Stimulated activated CD4-positive, alpha-beta T cell treated with anti-CD3 and anti-CD28 coated beads, Interleukin-4, amount 100 ng/mL, for 24 hours (primary cell): ENCODE data around the gene MBD3.

Source experiments
- DNase-seq: peaks from one replicate; pipeline ENCODE4 v3.0.0-alpha.2; 2020

The MBD3 gene

DNA sequence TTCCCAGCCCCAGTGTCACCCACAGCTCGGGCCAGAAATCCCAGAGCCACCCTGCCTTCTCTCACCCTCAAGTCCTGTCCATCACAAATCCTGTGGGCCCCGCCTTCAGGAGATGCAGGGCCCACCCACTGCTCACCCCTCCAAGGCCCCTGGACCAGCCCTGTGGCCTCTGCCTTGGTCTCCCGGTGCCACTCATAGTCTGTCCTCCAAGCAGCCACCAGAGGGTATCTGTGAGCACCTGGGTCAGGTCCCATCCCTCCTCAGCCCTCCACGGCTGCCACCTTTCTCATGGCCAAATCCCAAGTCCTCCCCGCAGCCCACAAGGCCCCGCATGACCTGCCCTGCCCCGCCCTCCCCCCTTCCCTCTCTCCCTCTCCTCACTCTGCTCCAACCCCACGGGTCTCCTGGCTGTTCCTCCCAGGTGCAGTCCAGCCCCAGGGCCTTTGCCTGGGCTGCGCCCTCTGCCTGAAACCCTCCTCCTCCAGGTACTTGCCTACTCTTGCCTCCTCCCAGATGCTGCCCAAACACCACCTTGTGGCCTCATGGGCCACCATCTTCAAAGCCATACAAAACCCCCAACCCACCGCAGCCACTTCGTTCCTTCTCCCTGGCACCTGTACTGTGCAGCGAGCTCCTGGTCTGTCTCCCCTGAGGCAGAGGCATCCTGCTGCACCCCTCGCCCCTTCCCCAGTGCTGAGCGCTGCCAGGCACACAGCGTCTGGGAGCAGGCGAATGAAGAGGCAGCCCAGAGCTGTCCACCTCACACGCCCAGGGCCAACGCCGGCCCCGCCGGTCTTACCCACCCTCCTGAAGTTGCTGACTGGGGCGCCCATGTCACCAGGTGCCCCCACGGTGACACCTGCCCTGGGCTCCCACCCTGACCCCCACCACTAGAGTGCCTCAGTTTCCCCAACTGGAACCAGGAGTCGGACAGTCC, 25.8 kb upstream of the MBD3 start:
- DNase-seq, result peak; percentile 30

- peak; percentile 29 for DNase-seq
These were observed 24.2 kb upstream of the MBD3 start for GRCh38 chr19:1616875-1617274.

DNA sequence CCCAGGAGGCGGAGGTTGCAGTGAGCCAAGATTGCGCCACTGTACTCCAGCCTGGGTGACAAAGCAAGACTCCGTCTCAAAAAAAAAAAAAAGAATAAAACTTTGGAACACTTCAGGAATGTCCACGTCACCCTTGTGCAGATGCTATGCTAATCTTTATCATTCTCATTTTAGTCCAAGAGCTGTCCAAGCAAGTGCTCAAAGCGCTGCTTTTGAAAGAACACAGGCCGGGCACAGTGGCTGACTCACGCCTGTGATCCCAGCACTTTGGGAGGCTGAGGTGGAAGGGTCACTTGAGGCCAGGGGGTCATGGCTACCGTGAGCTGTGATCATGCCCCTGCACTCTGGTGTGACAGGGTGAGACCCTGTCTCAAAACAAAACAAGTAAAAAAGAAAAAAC, 23.7 kb upstream of the MBD3 start:
- DNase-seq, result no peak

DNA sequence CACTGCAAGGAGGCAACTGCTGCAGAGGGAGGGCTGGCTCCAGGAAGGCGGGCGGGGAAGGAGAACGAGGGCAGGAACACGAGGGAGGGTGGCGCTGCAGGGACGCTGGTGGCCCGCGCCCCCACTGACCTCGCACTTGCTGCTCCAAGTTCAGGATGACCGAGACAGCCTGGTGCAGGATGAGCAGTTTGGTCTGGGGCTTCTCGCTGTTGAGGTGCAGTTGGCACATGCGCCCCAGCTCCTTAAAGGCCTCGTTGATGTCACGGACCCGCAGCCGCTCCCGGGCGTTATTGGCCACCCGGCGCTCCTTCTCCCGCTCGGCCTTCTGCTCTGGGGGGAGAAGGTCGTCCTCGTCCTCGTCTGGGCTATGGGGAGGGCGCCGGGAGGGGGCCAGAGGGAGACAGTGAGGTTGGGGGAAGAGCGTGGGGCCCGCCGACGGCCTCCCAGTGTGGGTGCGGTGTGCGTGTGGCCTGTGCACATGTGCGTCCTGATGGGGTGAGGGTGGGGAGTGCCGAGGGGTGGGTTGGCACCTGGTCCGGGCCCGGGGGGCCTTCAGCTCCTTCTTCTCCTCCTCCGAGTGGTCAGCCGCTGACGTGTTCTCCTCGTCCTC, 22.6 kb upstream of the MBD3 start:
- no peak for DNase-seq

- DNase-seq, result no peak
These were observed 21.3 kb upstream of the MBD3 start for GRCh38 chr19:1613808-1614570.

- no peak for DNase-seq
These were observed 20.5 kb upstream of the MBD3 start for GRCh38 chr19:1613146-1613545.

DNA sequence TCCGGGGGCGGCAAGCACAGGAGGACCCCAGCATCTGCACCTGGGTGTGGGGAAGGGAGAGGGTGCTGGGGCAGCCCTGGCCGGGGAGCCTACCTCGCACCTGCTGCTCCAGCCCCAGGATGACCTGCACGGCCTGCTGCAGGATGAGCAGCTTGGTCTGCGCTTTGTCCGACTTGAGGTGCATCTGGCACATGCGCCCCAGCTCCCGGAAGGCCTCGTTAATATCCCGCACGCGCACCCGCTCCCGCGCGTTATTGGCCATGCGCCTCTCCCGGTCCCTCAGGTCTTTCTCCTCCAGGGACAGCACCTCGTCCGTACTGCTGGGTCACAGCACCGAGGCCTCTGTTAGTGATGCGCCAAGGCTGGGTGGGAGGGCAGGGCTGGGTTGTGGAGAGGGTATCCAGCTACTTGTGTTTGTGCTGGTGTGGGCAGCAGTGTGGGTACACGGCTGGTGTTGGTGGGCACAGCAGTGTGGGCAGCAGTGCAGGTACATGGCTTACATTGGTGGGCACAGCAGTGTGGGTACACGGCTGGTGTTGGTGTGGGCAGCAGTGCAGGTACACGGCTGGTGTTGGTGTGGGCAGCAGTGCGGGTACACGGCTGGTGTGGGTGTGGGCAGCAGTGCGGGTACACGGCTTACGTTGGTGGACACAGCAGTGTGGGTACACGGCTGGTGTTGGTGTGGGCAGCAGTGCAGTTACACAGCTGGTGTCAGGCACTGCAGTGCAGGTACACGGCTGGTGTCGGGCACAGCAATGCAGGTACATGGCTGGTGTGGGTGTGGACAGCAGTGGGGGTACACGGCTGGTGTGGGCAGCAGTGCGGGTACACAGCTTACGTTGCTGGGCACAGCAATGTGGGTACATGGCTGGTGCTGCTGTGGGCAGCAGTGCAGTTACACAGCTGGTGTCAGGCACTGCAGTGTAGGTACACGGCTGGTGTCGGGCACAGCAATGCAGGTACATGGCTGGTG, 19.7 kb upstream of the MBD3 start:
- DNase-seq, result no peak

GRCh38 chr19:1611353-1611752, 18.7 kb upstream of the MBD3 start:
- DNase-seq, result no peak

- no peak for DNase-seq
These were observed 17.9 kb upstream of the MBD3 start for GRCh38 chr19:1610579-1610978.

GRCh38 chr19:1609680-1610474, 17.2 kb upstream of the MBD3 start:
- no peak for DNase-seq

DNA sequence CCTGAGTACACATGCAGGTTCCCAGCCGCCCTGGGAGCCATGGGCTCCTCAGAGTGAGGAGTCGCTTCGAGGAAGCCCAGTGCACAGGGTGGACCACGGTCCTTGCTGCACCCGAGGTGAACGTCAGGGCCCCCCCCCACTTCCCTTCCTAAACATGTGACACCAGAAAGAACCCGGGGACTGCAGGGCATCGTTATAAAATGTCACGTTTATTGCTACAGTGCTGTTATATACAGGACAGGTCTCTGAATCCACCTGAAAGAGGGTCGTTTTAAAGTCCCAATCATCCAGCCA, 16.4 kb upstream of the MBD3 start:
- no peak for DNase-seq

DNA sequence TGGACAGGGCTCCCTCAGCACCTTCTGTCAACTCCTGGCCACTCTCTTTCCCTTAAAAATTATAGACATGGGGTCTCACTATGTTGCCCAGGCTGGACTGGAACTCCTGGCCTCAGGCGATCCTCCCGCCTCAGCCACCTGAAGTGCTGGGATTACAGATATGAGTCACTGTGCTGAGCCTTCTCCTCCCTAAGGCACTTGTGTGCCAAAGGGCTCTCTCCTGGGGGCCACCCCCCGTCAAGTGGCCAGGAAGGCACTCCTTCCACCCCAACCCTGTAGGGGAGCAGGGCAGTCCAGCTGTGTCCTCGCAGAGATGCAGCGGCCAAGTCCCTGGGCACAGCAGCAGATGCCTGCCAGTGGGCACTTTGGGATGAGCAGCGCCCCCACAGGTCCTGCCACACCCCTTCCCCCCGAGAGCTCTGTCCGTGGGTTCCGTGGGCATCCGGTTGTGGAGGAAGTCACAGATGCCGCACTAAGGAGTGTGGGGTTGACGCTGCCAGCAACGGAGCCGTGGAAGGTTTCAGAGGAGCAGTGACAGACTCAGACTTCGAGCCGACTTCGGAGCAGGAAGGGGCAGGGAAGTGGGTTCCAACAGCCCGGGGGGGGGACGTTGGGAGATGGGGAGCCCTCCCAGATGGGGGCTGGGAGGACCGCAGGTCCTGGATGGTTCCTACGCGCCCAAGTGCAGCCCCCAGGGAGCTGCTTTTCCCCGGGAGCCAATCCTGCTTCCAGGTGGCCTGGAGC, 15.9 kb upstream of the MBD3 start:
- DNase-seq, result peak; percentile 30

DNA sequence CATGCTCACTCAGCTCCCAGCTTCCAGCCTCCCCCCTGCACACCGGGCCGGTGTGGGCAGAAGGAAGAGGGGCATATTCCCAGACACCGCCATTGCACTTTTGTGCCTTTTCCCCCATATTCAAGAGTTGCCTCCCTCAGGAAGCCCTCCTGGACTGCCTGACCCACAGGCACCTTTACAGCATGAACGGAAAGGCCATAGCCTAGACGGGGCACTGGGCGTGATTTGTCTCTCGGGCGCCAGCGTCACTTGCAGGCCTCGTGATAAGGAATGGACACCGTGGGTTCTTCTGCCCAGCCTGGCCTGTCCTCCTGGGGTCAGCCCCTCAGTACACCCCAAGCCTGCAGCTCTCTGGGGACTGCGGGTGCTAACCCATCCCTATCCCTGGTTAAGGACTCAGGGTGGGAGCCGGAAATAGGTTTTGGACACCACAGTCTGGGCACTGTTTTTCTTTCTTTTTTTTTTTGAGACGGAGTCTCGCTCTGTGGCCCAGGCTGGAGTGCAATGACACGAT, 13.5 kb upstream of the MBD3 start:
- DNase-seq, result no peak

DNA sequence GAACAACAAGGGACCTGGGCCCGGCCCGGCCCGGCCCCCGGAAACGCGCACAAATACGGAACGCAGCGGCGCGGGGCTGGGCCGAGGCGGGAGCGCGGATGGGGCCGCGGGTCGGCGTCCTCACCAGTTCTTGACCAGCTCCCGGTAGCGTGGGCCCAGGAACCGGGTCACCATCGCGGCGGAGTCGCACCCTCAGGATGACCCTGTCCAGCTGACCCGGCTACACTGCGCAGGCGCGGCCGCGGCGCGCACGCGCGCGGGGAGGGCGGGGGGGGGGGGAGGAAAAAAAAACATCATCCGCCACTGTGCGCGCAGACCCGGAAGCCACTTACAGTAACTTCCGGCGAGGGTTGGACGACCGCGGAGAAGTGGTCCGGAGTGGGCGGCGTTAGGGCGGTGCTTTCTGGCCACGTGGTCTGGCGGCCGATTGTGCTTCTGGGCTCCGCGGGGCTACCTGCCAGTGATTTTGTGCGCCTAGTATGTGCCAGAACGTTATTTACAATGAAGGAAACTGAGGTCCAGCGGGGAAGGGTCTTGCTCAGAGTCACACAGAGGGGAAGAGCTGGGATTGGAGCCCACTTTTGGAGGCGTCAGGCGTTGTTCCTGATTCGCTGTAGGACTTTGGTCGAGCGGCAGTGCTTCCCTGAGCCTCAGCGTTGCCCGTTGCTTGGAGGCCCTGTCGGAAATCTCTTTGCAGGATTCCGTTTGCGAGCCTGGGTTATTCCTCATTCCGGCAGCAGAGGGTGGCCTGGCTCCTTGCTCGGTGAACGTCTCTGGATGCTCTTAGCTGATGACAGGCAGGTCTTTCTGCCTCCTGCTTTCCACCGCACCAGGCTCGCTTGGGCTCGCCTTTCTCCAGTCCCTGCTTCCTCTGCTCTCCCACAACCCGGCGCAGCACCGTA, 12.8 kb upstream of the MBD3 start, which contains the start of gene UQCR11:
Gene UQCR11 (minus strand): TSS at position 227 of the 902 bp plus-strand sequence. CDS start 53 bp downstream, at position 174.
- peak; percentile 94 for DNase-seq

DNA sequence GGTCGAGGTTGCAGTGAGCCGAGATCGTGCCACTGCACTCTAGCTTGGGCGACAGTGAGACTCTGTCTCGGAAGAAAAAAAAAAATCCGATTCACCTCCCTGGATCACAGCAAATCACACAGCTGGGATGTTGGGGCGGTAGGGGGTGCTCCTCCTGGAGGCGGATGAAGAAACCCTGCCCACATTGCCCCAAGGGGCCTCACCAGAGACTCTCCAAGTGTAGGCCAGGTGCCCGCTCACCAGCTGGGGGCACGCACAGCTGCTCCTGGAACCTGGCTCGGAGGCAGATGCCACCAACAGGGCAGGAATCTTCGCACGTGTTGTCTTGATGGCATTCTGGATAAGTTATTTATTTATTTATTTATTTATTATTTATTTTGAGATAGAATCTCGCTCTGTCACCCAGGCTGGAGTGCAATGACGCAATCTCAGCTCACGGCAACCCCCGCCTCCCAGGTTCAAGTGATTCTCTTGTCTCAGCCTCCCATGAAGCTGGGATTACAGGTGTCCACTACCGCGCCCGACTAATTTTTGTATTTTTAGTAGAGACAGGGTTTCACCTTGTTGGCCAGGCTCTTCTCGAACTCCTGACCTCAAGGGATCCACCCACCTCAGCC, 9.5 kb upstream of the MBD3 start:
- no peak for DNase-seq

GRCh38 chr19:1601613-1602064, 9.0 kb upstream of the MBD3 start:
- DNase-seq, result no peak

GRCh38 chr19:1599460-1599846, 6.8 kb upstream of the MBD3 start:
- no peak for DNase-seq

GRCh38 chr19:1598777-1599459, 6.3 kb upstream of the MBD3 start:
- no peak for DNase-seq

DNA sequence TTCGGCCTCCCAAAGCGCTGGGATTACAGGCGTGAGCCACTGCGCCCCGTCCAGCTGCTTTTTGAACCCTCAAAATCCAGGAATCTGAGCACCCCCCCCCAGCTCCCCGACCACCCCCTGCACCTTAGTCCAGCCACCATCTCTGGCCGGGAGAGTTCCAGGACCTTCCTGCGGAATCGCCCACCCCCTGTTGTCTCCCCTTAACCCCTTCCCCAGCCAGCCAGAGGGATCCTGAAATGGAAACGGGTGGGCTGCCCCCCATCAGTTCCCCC, 772 bp upstream of the MBD3 start:
- no peak for DNase-seq
